ENCODE data around the gene SUSD1.
A peak's percentile ranks its signal among the peaks of the same experiment; 100 is the strongest.

The SUSD1 gene

GRCh38 chr9:112015149-112015548 lies 159.9 kb downstream of the SUSD1 start:
- TF ChIP-seq TCF12 (IDR thresholded peaks at IDR 0.05; ENCODE audit: low read depth), result no peak

- no peak for TF ChIP-seq CEBPB (IDR thresholded peaks at IDR 0.05)
- TF ChIP-seq EGR1 (IDR thresholded peaks at IDR 0.05), result no peak
- TF ChIP-seq MAX (IDR thresholded peaks at IDR 0.05), result no peak
- no peak for TF ChIP-seq ZBTB7A (IDR thresholded peaks at IDR 0.05; ENCODE audit: low read depth)
- no peak for TF ChIP-seq REST (IDR thresholded peaks at IDR 0.05; ENCODE audit: low read depth)
- no peak for TF ChIP-seq CREB1 (IDR thresholded peaks at IDR 0.05; ENCODE audit: low read depth)
- no peak for TF ChIP-seq TEAD4 (IDR thresholded peaks at IDR 0.05)
- no peak for TF ChIP-seq TCF12 (IDR thresholded peaks at IDR 0.05; ENCODE audit: low read depth)
- no peak for TF ChIP-seq FOXM1 (IDR thresholded peaks at IDR 0.05; ENCODE audit: borderline replicate concordance, low read depth)
- TF ChIP-seq EP300 (IDR thresholded peaks at IDR 0.05; ENCODE audit: borderline replicate concordance), result no peak
- TF ChIP-seq RAD21 (IDR thresholded peaks at IDR 0.05; ENCODE audit: low read depth), result no peak
- no peak for TF ChIP-seq YY1 (IDR thresholded peaks at IDR 0.05; ENCODE audit: low read depth)
- TF ChIP-seq USF1 (IDR thresholded peaks at IDR 0.05), result no peak
These were observed 161.8 kb downstream of the SUSD1 start for GRCh38 chr9:112013266-112013665.

- TF ChIP-seq TCF12 (IDR thresholded peaks at IDR 0.05; ENCODE audit: low read depth) (peak; percentile 60; the same call in 1 of the 2 replicates), RAD21 (IDR thresholded peaks at IDR 0.05; ENCODE audit: low read depth) (peak; percentile 2; the same call in 1 of the 2 replicates), TEAD4 (IDR thresholded peaks at IDR 0.05) (peak; percentile 65), MAX (IDR thresholded peaks at IDR 0.05) (no peak), NFIC (IDR thresholded peaks at IDR 0.05) (peak; percentile 36; the same call in 1 of the 2 replicates), CEBPB (IDR thresholded peaks at IDR 0.05) (no peak)
These were observed 162.8 kb downstream of the SUSD1 start for GRCh38 chr9:112012026-112012902.

GRCh38 chr9:112011051-112011620 lies 164.0 kb downstream of the SUSD1 start:
- TF ChIP-seq CREB1 (IDR thresholded peaks at IDR 0.05; ENCODE audit: low read depth) (no peak), REST (IDR thresholded peaks at IDR 0.05; ENCODE audit: low read depth) (no peak), TAF1 (IDR thresholded peaks at IDR 0.05; ENCODE audit: low read depth) (no peak), CEBPB (IDR thresholded peaks at IDR 0.05) (no peak), YY1 (IDR thresholded peaks at IDR 0.05; ENCODE audit: low read depth) (no peak), EP300 (IDR thresholded peaks at IDR 0.05; ENCODE audit: borderline replicate concordance) (no peak), RAD21 (IDR thresholded peaks at IDR 0.05; ENCODE audit: low read depth) (no peak), TEAD4 (IDR thresholded peaks at IDR 0.05) (no peak), NFIC (IDR thresholded peaks at IDR 0.05) (no peak), TCF12 (IDR thresholded peaks at IDR 0.05; ENCODE audit: low read depth) (no peak), EGR1 (IDR thresholded peaks at IDR 0.05) (no peak), USF1 (IDR thresholded peaks at IDR 0.05) (no peak), FOXM1 (IDR thresholded peaks at IDR 0.05; ENCODE audit: borderline replicate concordance, low read depth) (no peak), ZBTB7A (IDR thresholded peaks at IDR 0.05; ENCODE audit: low read depth) (no peak), MAX (IDR thresholded peaks at IDR 0.05) (no peak)

- TF ChIP-seq TAF1 (IDR thresholded peaks at IDR 0.05; ENCODE audit: low read depth) (no peak), CREB1 (IDR thresholded peaks at IDR 0.05; ENCODE audit: low read depth) (no peak), EP300 (IDR thresholded peaks at IDR 0.05; ENCODE audit: borderline replicate concordance) (no peak), RAD21 (IDR thresholded peaks at IDR 0.05; ENCODE audit: low read depth) (no peak), REST (IDR thresholded peaks at IDR 0.05; ENCODE audit: low read depth) (no peak), ZBTB7A (IDR thresholded peaks at IDR 0.05; ENCODE audit: low read depth) (no peak), CEBPB (IDR thresholded peaks at IDR 0.05) (no peak), EGR1 (IDR thresholded peaks at IDR 0.05) (no peak), TCF12 (IDR thresholded peaks at IDR 0.05; ENCODE audit: low read depth) (no peak)
These were observed 164.6 kb downstream of the SUSD1 start for GRCh38 chr9:112010537-112010936.
